Left lung (tissue), 10 donors: Measurements from ENCODE around the gene PRTFDC1. TPM values are rescaled to one million over a fixed set of nuclear protein-coding genes. Genes with fewer than 3 reads are reported as not detected.
"Not testable (repeated sequence)": the region's sequence is repeated elsewhere in the genome, so short reads cannot be mapped to it uniquely, and the experiment has no call there.

Source experiments
- ATAC-seq: fragments of 200-7000 bp; cut with Tn5 transposase; one replicate; pipeline ENCODE4 v1.9.1; 2020; ENCODE audit warnings: moderate library complexity
- DNase-seq, 4 donors: peaks; one replicate each; pipeline ENCODE4 v3.0.0-alpha.2; 2013 to 2020
- H3K27ac ChIP-seq, 2 donors: fragments of 200-600 bp; sonication (generic) in 1 of 2; one replicate each; pipeline versions ENCODE4 v1.5.0 to v1.8.0; 2020 to 2021
- H3K27me3 ChIP-seq, 2 donors: fragments of 200-600 bp; sonication (generic) in 1 of 2; one replicate each; pipeline versions ENCODE4 v1.5.0 to v1.8.0; 2020 to 2021
- H3K36me3 ChIP-seq, 2 donors: fragments of 200-600 bp; sonication (generic) in 1 of 2; one replicate each; pipeline versions ENCODE4 v1.5.0 to v1.8.0; 2020 to 2021
- H3K4me1 ChIP-seq, 2 donors: fragments of 200-600 bp; one replicate each; pipeline ENCODE4 v1.8.0; 2021
- H3K4me3 ChIP-seq, 2 donors: fragments of 200-600 bp; sonication (generic) in 1 of 2; one replicate each; pipeline versions ENCODE4 v1.5.0 to v1.8.0; 2020 to 2021; ENCODE audit warnings: mild to moderate bottlenecking in 1 of 2
- H3K9me3 ChIP-seq, 2 donors: fragments of 200-600 bp; sonication (generic) in 1 of 2; one replicate each; pipeline versions ENCODE4 v1.5.0 to v1.8.0; 2020 to 2021
- intact Hi-C, 2 donors: fragments of 100-400 bp; cut with DNase I; formaldehyde crosslinking; loops; one replicate each; pipeline versions ENCODE4 v1.11.2 to v1.14.2; 2022
- polyA plus RNA-seq, 6 donors: library from polyadenylated mRNA; unstranded; fragments of 120-200 nt; gene quantifications; one replicate each; pipeline ENCODE4 v1.2.1, GENCODE V29; 2013; ENCODE audit not compliant: insufficient read length in 6 of 6
- total RNA-seq, 2 donors: library from RNA; stranded (reverse); fragmentation: NEBNext Ultra II Directional; extraction: Animal tissue kit (Norgen Biotek cat#: 25700); gene quantifications; one replicate each; pipeline ENCODE4 v1.2.1, GENCODE V29; 2021
- TF ChIP-seq, protein P1 (sequence below), 2 donors: fragments of 200-600 bp; sonication (generic) in 1 of 2; IDR thresholded peaks; one replicate each; pipeline versions ENCODE4 v1.5.0 to v1.8.0; 2021; ENCODE audit warnings: antibody characterized with exemption in 2 of 2
- donor health status: DM: no; HTN: yes; CAD: no.
- donor health status: DM: no; HTN: no; CAD: no.

The PRTFDC1 gene
- total and polyA plus RNA-seq, 8 donors = 5.2 to 69.7 (median 49.5) TPM

DNA sequence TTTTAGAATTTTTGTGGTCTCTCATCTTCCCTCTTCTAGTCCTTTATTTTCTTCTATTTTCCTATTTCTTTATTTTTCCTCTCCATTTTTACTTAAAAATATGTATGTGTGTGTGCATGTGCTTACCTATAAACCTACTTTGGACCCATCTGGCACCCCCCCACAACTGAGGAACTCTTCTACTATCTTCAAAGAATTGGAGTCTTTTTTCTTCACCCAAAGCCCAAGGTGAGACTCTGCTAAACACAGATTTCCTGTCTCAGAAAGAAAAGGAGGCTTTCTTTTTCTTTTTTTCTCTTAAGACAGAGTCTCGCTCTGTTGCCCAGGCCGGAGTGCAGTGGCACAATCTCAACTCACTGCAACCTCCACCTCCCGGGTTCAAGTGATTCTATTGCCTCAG lies 24.2 kb downstream of the PRTFDC1 start:
- no peak for ATAC-seq
- Histone ChIP-seq H3K9me3 (no peaks in the 10 kb centered on the region), H3K4me1 (no peaks in the 10 kb centered on the region), H3K27me3 (no peaks in the 10 kb centered on the region), H3K27ac (no peak overlapping the region), H3K4me3 (no peak overlapping the region), H3K36me3 (no peaks in the 10 kb centered on the region)
- TF ChIP-seq, protein P1, sequence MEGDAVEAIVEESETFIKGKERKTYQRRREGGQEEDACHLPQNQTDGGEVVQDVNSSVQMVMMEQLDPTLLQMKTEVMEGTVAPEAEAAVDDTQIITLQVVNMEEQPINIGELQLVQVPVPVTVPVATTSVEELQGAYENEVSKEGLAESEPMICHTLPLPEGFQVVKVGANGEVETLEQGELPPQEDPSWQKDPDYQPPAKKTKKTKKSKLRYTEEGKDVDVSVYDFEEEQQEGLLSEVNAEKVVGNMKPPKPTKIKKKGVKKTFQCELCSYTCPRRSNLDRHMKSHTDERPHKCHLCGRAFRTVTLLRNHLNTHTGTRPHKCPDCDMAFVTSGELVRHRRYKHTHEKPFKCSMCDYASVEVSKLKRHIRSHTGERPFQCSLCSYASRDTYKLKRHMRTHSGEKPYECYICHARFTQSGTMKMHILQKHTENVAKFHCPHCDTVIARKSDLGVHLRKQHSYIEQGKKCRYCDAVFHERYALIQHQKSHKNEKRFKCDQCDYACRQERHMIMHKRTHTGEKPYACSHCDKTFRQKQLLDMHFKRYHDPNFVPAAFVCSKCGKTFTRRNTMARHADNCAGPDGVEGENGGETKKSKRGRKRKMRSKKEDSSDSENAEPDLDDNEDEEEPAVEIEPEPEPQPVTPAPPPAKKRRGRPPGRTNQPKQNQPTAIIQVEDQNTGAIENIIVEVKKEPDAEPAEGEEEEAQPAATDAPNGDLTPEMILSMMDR (IDR thresholded peaks at IDR 0.05) = no peak
- intact Hi-C loops = no loop called here
- DNase-seq = no peak

DNA sequence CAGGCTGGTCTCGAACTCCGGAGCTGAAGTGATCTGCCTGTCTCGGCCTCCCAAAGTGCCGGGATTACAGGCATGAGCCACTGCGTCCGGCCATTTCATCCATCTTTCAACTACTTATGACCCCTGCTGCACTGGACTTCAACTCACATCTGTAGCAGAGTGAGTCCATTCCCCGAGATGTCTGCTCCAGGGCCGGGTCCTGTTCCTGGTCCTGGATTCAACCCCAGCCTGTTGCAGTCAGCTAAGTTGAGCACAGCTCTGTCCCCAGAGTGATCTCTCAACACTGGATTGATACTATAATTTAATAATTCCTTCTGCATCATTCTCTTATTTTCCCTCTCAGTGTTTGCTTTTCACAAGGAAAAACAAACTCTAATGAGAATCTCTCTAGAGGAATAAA lies 25.8 kb downstream of the PRTFDC1 start:
- no peak for DNase-seq
- H3K9me3 ChIP-seq = no peaks in the 10 kb centered on the region
- ATAC-seq = no peak
- intact Hi-C loops = no loop called here
- H3K27ac ChIP-seq = no peak overlapping the region
- no peak overlapping the region for H3K4me3 ChIP-seq
- no peaks in the 10 kb centered on the region for H3K27me3 ChIP-seq
- no peaks in the 10 kb centered on the region for H3K36me3 ChIP-seq
- peaks cover 0 to 3% of the 10 kb centered on the region in 2 donors for H3K4me1 ChIP-seq
- TF ChIP-seq, protein P1 (IDR thresholded peaks at IDR 0.05) = no peak

DNA sequence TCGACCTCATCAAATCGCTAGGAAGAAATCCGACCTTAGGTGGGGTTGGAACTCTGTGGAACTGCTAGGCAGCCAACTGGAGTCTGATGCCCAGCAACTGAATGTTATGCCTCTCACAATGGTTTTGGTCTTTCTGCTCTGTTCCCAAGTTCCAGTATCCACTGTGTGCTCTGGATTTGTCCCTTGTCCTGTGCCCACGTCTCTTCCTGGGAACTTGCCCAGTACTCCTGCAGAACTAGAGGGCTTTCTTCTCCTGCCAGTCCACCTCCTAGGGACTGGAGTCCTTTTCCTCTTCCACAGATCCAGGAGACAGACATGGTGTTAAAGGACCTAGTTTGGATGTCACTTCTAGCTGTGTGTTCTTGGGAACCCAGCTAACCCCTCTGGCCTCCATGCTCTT lies 26.6 kb downstream of the PRTFDC1 start:
- H3K36me3 ChIP-seq = no peaks in the 10 kb centered on the region
- peaks cover 0 to 10% of the 10 kb centered on the region in 2 donors for H3K4me1 ChIP-seq
- DNase-seq (no peak), ATAC-seq (no peak)
- TF ChIP-seq, protein P1 (IDR thresholded peaks at IDR 0.05) = no peak
- no peaks in the 10 kb centered on the region for H3K27me3 ChIP-seq
- H3K4me3 ChIP-seq = no peak overlapping the region
- intact Hi-C loops = no loop called here
- H3K9me3 ChIP-seq = no peaks in the 10 kb centered on the region
- H3K27ac ChIP-seq = no peak overlapping the region

DNA sequence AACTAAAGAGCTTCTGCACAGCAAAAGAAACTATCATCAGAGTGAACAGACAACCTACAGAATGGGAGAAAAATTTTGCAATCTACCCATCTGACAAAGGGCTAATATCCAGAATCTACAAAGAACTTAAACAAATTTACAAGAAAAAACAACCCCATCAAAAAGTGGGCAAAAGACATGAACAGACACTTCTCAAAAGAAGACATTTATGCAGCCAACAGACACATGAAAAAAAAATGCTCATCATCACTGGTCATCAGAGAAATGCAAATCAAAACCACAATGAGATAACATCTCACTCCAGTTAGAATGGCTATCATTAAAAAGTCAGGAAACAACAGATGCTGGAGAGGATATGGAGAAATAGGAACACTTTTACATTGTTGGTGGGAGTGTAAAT lies 27.9 kb downstream of the PRTFDC1 start:
- intact Hi-C loops, H3K27ac ChIP-seq, H3K36me3 ChIP-seq, H3K27me3 ChIP-seq, DNase-seq, ATAC-seq, H3K4me3 ChIP-seq, H3K9me3 ChIP-seq: not testable (repeated sequence)
- peaks cover 0 to 12% of the 10 kb centered on the region in 2 donors for H3K4me1 ChIP-seq

DNA sequence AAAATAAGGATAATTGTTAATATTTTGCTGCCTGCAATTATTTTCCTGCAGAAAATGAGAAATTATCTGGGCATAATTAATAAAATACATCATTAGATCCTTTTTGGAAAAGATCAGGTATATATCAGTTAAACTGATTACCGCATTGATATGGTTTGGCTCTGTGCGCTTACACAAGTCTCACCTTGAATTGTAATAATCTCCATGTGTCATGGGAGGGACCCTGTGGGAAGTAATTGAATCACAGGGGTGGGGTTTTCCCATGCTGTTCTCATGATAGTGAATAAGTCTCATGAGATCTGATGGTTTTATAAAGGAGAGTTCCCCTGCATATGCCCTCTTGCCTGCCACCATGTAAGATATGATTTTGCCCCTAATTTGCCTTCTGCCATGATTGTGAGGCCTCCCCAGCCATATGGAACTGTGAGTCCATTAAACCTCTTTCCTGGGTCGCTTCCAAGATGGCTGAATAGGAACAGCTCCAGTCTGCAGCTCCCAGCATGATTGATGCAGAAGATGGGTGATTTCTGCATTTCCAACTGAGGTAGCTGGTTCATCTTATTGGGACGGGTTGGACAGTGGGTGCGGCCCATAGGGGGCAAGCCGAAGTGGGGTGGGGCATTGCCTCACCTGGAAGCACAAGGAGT lies 30.1 kb downstream of the PRTFDC1 start:
- H3K36me3 ChIP-seq, DNase-seq, H3K27ac ChIP-seq, H3K4me3 ChIP-seq, H3K9me3 ChIP-seq, ATAC-seq, H3K27me3 ChIP-seq, intact Hi-C loops: not testable (repeated sequence)
- peaks cover 0 to 12% of the 10 kb centered on the region in 2 donors for H3K4me1 ChIP-seq

DNA sequence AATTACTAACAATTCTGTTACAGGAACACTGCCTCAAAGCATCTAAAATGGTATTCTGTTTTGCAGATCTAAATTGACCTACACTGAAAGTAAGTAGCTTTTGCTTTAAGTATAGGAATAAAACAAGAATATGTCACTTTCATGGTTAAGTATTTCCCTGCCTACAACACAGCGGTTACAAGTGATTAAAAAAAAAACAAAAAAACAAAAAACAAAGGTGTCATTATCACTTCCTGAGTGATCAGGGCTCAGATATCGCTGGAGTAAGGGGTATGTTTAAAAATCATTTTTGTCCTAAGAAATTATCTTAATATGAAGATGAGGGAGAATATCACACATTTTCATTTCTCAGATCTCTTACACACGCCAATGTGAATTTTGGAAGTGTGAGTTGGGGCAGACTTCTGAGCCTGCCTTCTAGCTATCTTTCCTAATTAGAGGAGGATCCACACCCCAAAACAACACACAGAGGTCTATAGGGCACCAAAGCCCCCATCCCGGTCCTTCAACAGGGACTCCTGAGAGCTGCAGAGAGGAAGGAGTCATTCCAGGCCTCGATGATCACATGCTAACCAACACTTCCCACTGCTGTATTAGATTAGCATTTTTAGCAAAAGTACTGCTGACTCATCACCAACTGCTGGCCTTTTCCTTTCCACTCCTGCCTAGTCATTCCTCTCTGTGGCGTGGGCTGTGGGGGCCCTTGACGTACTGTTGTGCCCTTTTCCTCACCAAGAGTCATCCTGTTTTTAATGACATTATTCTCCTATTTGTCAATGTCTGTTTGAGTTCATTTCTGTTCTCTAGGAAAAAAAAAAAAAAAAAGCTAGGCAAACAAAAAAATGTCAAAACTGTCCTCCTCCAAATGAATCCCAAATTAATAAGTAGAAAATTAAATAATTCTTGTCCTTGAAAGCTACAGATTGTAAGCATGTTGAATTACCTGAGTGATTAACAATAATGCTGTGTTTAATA lies 31.2 kb downstream of the PRTFDC1 start:
- no peaks in the 10 kb centered on the region for H3K27me3 ChIP-seq
- peaks cover 0 to 12% of the 10 kb centered on the region in 2 donors for H3K4me1 ChIP-seq
- no peak overlapping the region for H3K27ac ChIP-seq
- intact Hi-C loops = no loop called here
- DNase-seq (peak in 3 of 4 donors; percentile 31 to 78 (median 70)), ATAC-seq (peak; percentile 96)
- TF ChIP-seq, protein P1 (IDR thresholded peaks at IDR 0.05) = no peak
- H3K9me3 ChIP-seq = no peaks in the 10 kb centered on the region
- no peak overlapping the region for H3K4me3 ChIP-seq
- H3K36me3 ChIP-seq = no peaks in the 10 kb centered on the region

DNA sequence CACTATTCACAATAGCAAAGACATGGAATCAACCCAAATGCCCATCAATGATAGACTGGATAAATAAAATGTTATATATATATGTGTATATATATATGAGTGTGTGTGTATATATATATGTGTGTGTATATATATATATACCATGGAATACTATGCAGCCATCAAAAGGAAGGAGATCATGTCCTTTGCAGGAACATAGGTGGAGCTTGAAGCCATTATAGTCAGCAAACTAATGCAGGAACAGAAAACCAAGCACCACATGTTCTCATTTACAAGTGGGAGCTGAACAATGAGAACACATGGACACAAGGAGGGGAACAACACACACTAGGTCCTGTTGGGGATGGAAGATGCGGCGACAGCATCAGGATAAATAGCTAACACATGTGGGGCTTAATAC lies 32.2 kb downstream of the PRTFDC1 start:
- H3K27me3 ChIP-seq, H3K27ac ChIP-seq, ATAC-seq, DNase-seq, intact Hi-C loops, H3K36me3 ChIP-seq, H3K4me3 ChIP-seq, H3K9me3 ChIP-seq: not testable (repeated sequence)
- H3K4me1 ChIP-seq = peaks cover 0 to 12% of the 10 kb centered on the region in 2 donors

DNA sequence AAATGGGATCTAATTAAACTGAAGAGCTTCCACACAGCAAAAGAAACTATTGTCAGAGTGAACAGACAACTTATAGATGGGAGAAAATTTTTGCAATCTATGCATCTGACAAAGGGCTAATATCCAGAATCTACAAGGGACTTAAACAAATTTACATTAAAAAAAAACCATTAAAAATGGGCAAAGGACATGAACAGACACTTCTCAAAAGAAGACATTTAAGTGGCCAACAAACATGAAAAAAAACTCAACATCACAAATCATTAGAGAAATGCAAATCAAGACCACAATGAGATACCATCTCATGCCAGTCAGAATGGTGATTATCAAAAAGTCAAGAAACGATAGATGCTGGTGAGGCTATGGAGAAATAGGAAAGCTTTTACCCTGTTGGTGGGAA lies 32.8 kb downstream of the PRTFDC1 start:
- H3K4me3 ChIP-seq, H3K27me3 ChIP-seq, intact Hi-C loops, H3K36me3 ChIP-seq, ATAC-seq, H3K27ac ChIP-seq, H3K9me3 ChIP-seq, DNase-seq: not testable (repeated sequence)
- peaks cover 0 to 12% of the 10 kb centered on the region in 2 donors for H3K4me1 ChIP-seq
